H1 (cell line): Measurements from ENCODE around the gene ZNF490.

Experiments used
- HDAC6 ChIP-seq: IDR thresholded peaks from one replicate; pipeline ENCODE4 v1.7.1; 2012; ENCODE audit warnings: low read depth, mild to moderate bottlenecking, inconsistent platforms, low read length, moderate library complexity
- POLR2A ChIP-seq, 2 experiments: IDR thresholded peaks; 1 replicate in 1 of 2; 2 replicates in 1 of 2; pipeline ENCODE4 v1.6.1; 2011; ENCODE audit warnings: low read depth in 2 of 2, low read length in 2 of 2, mild to moderate bottlenecking in 2 of 2; ENCODE audit errors: control extremely low read depth in 1 of 2
- TF ChIP-seq, protein P1 (sequence below), 3 experiments: IDR thresholded peaks; 1 replicate in 2 of 3; 2 replicates in 1 of 3; pipeline versions ENCODE4 v1.5.1 to v1.6.1; 2011; ENCODE audit warnings: low read length in 3 of 3, mild to moderate bottlenecking in 3 of 3, inconsistent platforms in 2 of 3, low read depth in 1 of 3, moderate library complexity in 1 of 3; ENCODE audit not compliant: insufficient read depth in 1 of 3; ENCODE audit errors: control extremely low read depth in 1 of 3

DNA sequence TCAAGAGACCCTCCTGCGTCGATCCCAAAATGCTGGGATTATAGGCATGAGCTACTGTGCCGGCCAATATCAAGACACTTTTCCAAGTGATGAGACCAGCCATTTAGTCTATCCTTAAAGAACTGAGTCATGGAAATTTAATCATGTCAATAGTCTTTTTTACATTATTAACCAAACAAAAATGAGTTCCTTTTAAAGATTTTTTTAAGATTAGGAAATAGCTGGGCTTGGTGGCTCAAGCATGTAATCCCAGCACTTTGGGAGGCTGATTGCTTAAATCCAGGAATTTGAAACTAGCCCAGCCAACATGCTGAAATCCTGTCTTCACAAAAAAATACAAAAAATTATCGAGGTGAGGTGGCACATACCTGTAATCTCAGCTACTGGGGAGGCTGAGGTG is 42.7 kb downstream of the ZNF490 start:
- TF ChIP-seq HDAC6 (no peak), POLR2A (IDR thresholded peaks at IDR 0.05; ENCODE audit: control extremely low read depth in 1 of 2, low read depth in 2 of 2, low read length in 2 of 2) (no peak)
- TF ChIP-seq, protein P1, sequence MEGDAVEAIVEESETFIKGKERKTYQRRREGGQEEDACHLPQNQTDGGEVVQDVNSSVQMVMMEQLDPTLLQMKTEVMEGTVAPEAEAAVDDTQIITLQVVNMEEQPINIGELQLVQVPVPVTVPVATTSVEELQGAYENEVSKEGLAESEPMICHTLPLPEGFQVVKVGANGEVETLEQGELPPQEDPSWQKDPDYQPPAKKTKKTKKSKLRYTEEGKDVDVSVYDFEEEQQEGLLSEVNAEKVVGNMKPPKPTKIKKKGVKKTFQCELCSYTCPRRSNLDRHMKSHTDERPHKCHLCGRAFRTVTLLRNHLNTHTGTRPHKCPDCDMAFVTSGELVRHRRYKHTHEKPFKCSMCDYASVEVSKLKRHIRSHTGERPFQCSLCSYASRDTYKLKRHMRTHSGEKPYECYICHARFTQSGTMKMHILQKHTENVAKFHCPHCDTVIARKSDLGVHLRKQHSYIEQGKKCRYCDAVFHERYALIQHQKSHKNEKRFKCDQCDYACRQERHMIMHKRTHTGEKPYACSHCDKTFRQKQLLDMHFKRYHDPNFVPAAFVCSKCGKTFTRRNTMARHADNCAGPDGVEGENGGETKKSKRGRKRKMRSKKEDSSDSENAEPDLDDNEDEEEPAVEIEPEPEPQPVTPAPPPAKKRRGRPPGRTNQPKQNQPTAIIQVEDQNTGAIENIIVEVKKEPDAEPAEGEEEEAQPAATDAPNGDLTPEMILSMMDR (IDR thresholded peaks at IDR 0.05; ENCODE audit: control extremely low read depth in 1 of 3, insufficient read depth in 1 of 3, low read depth in 1 of 3, low read length in 3 of 3): no peak
